Activated CD4-positive, alpha-beta T cell treated with anti-CD3 and anti-CD28 coated beads for 24 hours (primary cell): Measurements from ENCODE around the gene FRAT1.
"Not testable (repeated sequence)": the region's sequence is repeated elsewhere in the genome, so short reads cannot be mapped to it uniquely, and the experiment has no call there.

Source experiments
- DNase-seq, 2 donors: peaks; one replicate each; pipeline ENCODE4 v3.0.0-alpha.2; 2020; ENCODE audit warnings: low read depth in 2 of 2

The FRAT1 gene

GRCh38 chr10:97334370-97335175, 15.5 kb downstream of the FRAT1 start, which contains the start of gene FRAT2:
TSS of gene FRAT2 (minus strand) at chr10:97334729. CDS start at chr10:97334572, 157 bp downstream.
- DNase-seq: peak; percentile 78 to 81

- no peak for DNase-seq
These were observed 16.1 kb downstream of the FRAT1 start for GRCh38 chr10:97335188-97335619.

GRCh38 chr10:97336006-97336405, 16.9 kb downstream of the FRAT1 start:
- DNase-seq: no peak

GRCh38 chr10:97336446-97336845, 17.4 kb downstream of the FRAT1 start:
- DNase-seq: no peak

- no peak for DNase-seq
These were observed 18.1 kb downstream of the FRAT1 start for GRCh38 chr10:97336942-97337831.

GRCh38 chr10:97338041-97338440, 19.0 kb downstream of the FRAT1 start:
- DNase-seq: no peak

GRCh38 chr10:97341416-97341815, 22.3 kb downstream of the FRAT1 start:
- no peak for DNase-seq

- DNase-seq: not testable (repeated sequence)
These were observed 24.6 kb downstream of the FRAT1 start for GRCh38 chr10:97343664-97344063.

GRCh38 chr10:97347317-97347716, 28.2 kb downstream of the FRAT1 start:
- DNase-seq: no peak

- DNase-seq: no peak
These were observed 30.9 kb downstream of the FRAT1 start for GRCh38 chr10:97349752-97350513.

- no peak for DNase-seq
These were observed 34.9 kb downstream of the FRAT1 start for GRCh38 chr10:97353945-97354344.

- DNase-seq: no peak
These were observed 36.5 kb downstream of the FRAT1 start for GRCh38 chr10:97355571-97355975.

GRCh38 chr10:97356318-97356914, 37.3 kb downstream of the FRAT1 start:
- no peak for DNase-seq

GRCh38 chr10:97356918-97357317, 37.8 kb downstream of the FRAT1 start:
- no peak for DNase-seq

- no peak for DNase-seq
These were observed 39.3 kb downstream of the FRAT1 start for GRCh38 chr10:97358349-97358748.

- no peak for DNase-seq
These were observed 39.7 kb downstream of the FRAT1 start for GRCh38 chr10:97358781-97359180.

GRCh38 chr10:97360705-97361536, 41.9 kb downstream of the FRAT1 start:
- no peak for DNase-seq

- no peak for DNase-seq
These were observed 42.4 kb downstream of the FRAT1 start for GRCh38 chr10:97361537-97361901.

GRCh38 chr10:97362310-97363033, 43.4 kb downstream of the FRAT1 start:
- DNase-seq: no peak

- DNase-seq: no peak
These were observed 44.0 kb downstream of the FRAT1 start for GRCh38 chr10:97363071-97363470.
